Suprapubic skin (tissue), 4 donors: ENCODE measurements around the gene YOD1. TPM values are rescaled to one million over a fixed set of nuclear protein-coding genes. Genes with fewer than 3 reads are reported as not detected.

Experiments used
- DNase-seq, 2 donors: peaks; one replicate each; pipeline ENCODE4 v3.0.0-alpha.2; 2019; ENCODE audit warnings: low spot score in 2 of 2
- H3K27ac ChIP-seq: fragments of 200-600 bp; sonication (generic); one replicate; pipeline ENCODE4 v1.5.1; 2019
- H3K27me3 ChIP-seq: fragments of 200-600 bp; sonication (generic); one replicate; pipeline ENCODE4 v1.5.1; 2019
- H3K36me3 ChIP-seq: fragments of 200-600 bp; sonication (generic); one replicate; pipeline ENCODE4 v1.5.1; 2019
- H3K4me1 ChIP-seq: fragments of 200-600 bp; sonication (generic); one replicate; pipeline ENCODE4 v1.5.1; 2019
- H3K4me3 ChIP-seq: fragments of 200-600 bp; sonication (generic); one replicate; pipeline ENCODE4 v1.5.1; 2019; ENCODE audit warnings: mild to moderate bottlenecking
- H3K9me3 ChIP-seq: fragments of 200-600 bp; sonication (generic); one replicate; pipeline ENCODE4 v1.5.1; 2019
- EP300 ChIP-seq: sonication (generic); formaldehyde crosslinking; IDR thresholded peaks from one replicate; pipeline ENCODE4 v1.6.1; 2017; ENCODE audit warnings: antibody characterized with exemption
- POLR2A ChIP-seq, 2 donors: fragments of 450-650 bp; IDR thresholded peaks; one replicate each; pipeline ENCODE4 v1.6.1; 2017; ENCODE audit warnings: antibody characterized with exemption in 2 of 2, mild to moderate bottlenecking in 2 of 2, moderate library complexity in 2 of 2
- POLR2AphosphoS5 ChIP-seq, 3 donors: sonication (generic); formaldehyde crosslinking; IDR thresholded peaks; one replicate each; pipeline ENCODE4 v1.6.1; 2017; ENCODE audit warnings: antibody characterized with exemption in 3 of 3
- WGBS: methylation state at CpG from one replicate; pipeline ENCODE4 v1.1.5; 2018; 5-methylcytosine and 5-hydroxymethylcytosine counted together
- total RNA-seq, 4 donors: library from RNA; depleted of rRNA; stranded (reverse); fragments of >200 nt; gene quantifications; one replicate each; pipeline ENCODE4 v1.1.0, GENCODE V29; 2016
- TF ChIP-seq, protein P1 (sequence below), 2 donors: fragments of 200-600 bp in 1 of 2; fragments of 450-650 bp in 1 of 2; sonication (generic) in 1 of 2; IDR thresholded peaks; one replicate each; pipeline ENCODE4 v1.5.1; 2016 to 2019; ENCODE audit warnings: antibody characterized with exemption in 2 of 2, mild to moderate bottlenecking in 1 of 2, moderate library complexity in 1 of 2

YOD1 gene
- 10 to 100 TPM; 20.4 to 63.6 (median 42.8) TPM for total RNA-seq

DNA sequence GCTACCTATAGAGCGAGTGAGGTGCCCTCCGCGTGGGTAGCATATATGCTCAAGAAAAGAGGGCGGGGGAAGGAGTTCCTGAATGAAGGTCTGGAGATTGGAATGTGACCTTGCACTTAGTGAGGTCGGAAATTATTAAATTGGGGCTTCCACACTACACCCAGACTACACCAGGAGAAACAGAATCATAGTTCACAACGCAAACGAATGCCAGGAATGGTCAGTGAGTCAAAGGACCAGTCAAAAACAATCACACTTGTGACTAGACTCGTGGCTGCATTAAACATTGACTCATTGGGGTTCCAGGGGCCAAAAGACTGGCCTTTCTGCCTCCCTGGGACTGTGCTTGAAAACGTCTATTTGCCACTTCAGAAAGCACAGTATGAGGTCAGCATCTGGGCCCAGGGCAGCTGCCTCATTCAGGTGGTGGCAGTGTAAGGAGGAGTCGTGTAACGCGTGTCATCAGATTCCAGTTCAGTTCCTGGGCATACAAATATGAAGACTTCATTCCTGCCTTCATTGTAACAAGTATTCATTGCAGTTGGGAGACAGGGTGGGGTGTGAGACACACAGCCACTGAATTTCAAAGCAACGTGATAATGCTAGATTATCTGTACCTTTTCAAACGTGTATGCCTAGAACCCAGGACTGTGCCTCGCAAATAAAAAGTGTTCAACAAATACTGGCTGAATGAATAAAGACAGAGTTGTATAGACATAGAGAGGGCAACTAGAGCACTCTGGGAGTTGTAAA is at the start of gene YOD1:
TSS of gene YOD1 (minus strand) at position 18 of the 753 bp plus-strand sequence. CDS start 178 bp downstream, outside the sequence.
- DNase-seq = no peak
- Histone ChIP-seq H3K36me3 (peaks cover 19% of the 10 kb centered on the region), H3K9me3 (no peaks in the 10 kb centered on the region), H3K4me1 (peaks cover 64% of the 10 kb centered on the region), H3K27me3 (no peaks in the 10 kb centered on the region), H3K27ac (peak within 1 kb of the TSS; percentile 80), H3K4me3 (peak within 1 kb of the TSS; percentile 74)
- TF ChIP-seq POLR2A (IDR thresholded peaks at IDR 0.05) (no peak), POLR2AphosphoS5 (IDR thresholded peaks at IDR 0.05) (no peak), EP300 (no peak)
- TF ChIP-seq, protein P1, sequence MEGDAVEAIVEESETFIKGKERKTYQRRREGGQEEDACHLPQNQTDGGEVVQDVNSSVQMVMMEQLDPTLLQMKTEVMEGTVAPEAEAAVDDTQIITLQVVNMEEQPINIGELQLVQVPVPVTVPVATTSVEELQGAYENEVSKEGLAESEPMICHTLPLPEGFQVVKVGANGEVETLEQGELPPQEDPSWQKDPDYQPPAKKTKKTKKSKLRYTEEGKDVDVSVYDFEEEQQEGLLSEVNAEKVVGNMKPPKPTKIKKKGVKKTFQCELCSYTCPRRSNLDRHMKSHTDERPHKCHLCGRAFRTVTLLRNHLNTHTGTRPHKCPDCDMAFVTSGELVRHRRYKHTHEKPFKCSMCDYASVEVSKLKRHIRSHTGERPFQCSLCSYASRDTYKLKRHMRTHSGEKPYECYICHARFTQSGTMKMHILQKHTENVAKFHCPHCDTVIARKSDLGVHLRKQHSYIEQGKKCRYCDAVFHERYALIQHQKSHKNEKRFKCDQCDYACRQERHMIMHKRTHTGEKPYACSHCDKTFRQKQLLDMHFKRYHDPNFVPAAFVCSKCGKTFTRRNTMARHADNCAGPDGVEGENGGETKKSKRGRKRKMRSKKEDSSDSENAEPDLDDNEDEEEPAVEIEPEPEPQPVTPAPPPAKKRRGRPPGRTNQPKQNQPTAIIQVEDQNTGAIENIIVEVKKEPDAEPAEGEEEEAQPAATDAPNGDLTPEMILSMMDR (IDR thresholded peaks at IDR 0.05) = no peak
- WGBS = 37% methylated on average over 15 of the region's 15 CpGs

DNA sequence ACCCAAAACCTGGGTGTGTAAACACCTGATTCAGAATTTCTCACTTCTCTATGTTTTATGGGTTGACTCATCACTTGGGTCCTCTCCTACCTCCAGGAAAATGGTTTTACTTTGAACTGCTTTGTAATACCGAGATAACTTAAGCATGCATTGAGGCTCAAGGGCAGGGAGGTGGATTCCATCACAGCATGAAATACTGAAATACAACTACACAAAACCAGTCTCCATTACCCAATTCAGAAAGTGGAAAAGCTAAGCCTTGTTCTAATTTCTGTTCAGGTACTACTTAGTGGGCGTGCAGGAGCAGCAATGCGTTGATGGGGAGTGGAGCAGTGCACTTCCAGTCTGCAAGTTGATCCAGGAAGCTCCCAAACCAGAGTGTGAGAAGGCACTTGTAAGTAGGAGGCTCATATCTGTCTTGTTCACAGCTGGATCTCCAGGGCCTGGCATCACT is 46.9 kb upstream of the YOD1 start:
- Histone ChIP-seq H3K4me3 (no peak overlapping the region), H3K27me3 (no peaks in the 10 kb centered on the region), H3K4me1 (no peaks in the 10 kb centered on the region), H3K36me3 (no peaks in the 10 kb centered on the region), H3K9me3 (no peaks in the 10 kb centered on the region), H3K27ac (no peak overlapping the region)
- no peak for DNase-seq
- TF ChIP-seq, protein P1 (IDR thresholded peaks at IDR 0.05) = no peak
- TF ChIP-seq POLR2AphosphoS5 (IDR thresholded peaks at IDR 0.05) = no peak
- no peak for TF ChIP-seq EP300
- TF ChIP-seq POLR2A (IDR thresholded peaks at IDR 0.05) = no peak
- WGBS = 71% methylated on average over 3 of the region's 3 CpGs

- WGBS = 37% methylated on average over 2 of the region's 2 CpGs
- Histone ChIP-seq H3K27ac (no peak overlapping the region), H3K27me3 (no peaks in the 10 kb centered on the region), H3K4me3 (no peak overlapping the region), H3K9me3 (no peaks in the 10 kb centered on the region), H3K4me1 (no peaks in the 10 kb centered on the region), H3K36me3 (no peaks in the 10 kb centered on the region)
- no peak for DNase-seq
- TF ChIP-seq POLR2AphosphoS5 (IDR thresholded peaks at IDR 0.05) (no peak), EP300 (no peak), POLR2A (IDR thresholded peaks at IDR 0.05) (no peak)
- TF ChIP-seq, protein P1 (IDR thresholded peaks at IDR 0.05) = no peak
Measured at GRCh38 chr1:207093944-207094343, 42.9 kb upstream of the YOD1 start.

DNA sequence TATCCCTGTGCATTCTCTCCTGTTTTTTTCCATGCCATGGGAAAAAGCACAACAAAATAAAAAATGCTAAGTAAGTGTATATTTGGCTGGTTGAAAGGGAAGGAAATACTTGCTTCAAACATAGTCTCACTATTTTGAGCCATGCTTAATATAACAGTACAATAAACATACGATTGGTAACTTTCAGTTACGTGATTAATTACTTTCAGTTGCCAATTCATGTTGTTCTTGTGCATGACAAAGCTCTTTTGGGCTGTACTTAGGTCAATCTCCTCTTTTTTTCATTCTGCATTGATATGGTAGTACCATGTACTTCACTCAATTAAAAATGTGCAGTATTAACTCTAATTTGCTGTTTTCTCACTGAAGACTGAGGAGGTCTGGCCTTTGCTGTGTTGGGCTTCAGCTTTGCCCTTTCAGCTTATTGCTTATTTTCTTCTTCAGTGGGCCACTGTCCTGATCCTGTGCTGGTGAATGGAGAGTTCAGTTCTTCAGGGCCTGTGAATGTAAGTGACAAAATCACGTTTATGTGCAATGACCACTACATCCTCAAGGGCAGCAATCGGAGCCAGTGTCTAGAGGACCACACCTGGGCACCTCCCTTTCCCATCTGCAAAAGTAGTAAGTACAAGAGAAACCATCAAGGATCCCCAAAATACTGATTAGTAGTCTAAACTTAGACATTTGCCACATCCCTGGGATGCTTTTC is 40.3 kb upstream of the YOD1 start:
- no peak overlapping the region for H3K27ac ChIP-seq
- H3K4me3 ChIP-seq = no peak overlapping the region
- WGBS = 79% methylated on average over 4 of the region's 4 CpGs
- H3K36me3 ChIP-seq = no peaks in the 10 kb centered on the region
- H3K27me3 ChIP-seq = no peaks in the 10 kb centered on the region
- no peak for DNase-seq
- H3K4me1 ChIP-seq = no peaks in the 10 kb centered on the region
- TF ChIP-seq EP300 (no peak), POLR2A (IDR thresholded peaks at IDR 0.05) (no peak), POLR2AphosphoS5 (IDR thresholded peaks at IDR 0.05) (no peak)
- TF ChIP-seq, protein P1 (IDR thresholded peaks at IDR 0.05) = no peak
- no peaks in the 10 kb centered on the region for H3K9me3 ChIP-seq
